Middle frontal gyrus (tissue), 1 donor: ENCODE measurements around the gene UTP25.
"Not testable (repeated sequence)": the region's sequence is repeated elsewhere in the genome, so short reads cannot be mapped to it uniquely, and the experiment has no call there.

Source experiments
- DNase-seq: peaks from one replicate; pipeline ENCODE4 v3.0.0-alpha.2; 2015; ENCODE audit warnings: low spot score; ENCODE audit errors: extremely low spot score

The UTP25 gene

GRCh38 chr1:209827384-209828262 is at the start of gene UTP25:
TSS of gene UTP25 (plus strand) at chr1:209827972. CDS start at chr1:209828064, 92 bp downstream.
- DNase-seq: peak; percentile 92

GRCh38 chr1:209778102-209778501 is 49.7 kb upstream of the UTP25 start:
- no peak for DNase-seq

DNA sequence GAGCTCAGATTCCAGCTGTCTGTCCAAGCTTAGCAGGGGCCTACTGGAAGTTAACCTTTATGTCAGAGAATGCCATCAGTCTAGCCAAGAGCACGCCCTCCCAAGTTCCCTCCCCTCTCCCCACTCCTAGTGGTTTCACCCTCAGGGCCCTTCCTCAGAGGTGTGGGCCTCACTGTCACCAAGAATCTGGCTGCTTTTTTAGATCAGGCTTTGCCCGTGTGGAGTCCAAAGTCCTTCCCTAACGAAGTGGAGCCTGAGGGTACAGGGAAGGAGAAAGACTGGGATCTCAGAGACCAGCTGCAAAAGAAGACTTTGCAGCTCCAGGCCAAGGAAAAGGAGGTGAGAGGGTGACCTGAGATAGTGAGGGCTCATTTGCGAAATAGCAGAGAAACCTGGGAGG is 47.5 kb upstream of the UTP25 start:
- DNase-seq: no peak

DNA sequence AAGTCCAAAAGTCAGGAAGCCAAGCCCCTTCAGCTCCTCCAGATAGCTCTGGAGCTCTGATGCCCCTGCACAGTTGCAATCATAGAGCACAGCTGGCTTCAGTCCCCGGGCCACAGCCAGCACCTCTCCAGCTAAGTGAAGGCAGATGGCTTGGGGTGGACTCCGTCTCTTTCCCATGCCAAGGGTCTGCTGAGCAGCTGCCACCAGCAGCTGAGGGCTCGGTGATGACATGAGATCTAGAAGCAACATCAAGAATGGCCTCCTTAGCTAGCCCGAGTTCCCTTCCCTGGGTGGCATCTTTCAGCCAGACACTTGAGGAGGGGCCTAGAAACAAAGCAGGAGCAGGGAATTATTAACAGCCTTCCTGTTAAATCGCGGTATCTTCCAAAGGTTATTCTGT is 44.4 kb upstream of the UTP25 start:
- no peak for DNase-seq

DNA sequence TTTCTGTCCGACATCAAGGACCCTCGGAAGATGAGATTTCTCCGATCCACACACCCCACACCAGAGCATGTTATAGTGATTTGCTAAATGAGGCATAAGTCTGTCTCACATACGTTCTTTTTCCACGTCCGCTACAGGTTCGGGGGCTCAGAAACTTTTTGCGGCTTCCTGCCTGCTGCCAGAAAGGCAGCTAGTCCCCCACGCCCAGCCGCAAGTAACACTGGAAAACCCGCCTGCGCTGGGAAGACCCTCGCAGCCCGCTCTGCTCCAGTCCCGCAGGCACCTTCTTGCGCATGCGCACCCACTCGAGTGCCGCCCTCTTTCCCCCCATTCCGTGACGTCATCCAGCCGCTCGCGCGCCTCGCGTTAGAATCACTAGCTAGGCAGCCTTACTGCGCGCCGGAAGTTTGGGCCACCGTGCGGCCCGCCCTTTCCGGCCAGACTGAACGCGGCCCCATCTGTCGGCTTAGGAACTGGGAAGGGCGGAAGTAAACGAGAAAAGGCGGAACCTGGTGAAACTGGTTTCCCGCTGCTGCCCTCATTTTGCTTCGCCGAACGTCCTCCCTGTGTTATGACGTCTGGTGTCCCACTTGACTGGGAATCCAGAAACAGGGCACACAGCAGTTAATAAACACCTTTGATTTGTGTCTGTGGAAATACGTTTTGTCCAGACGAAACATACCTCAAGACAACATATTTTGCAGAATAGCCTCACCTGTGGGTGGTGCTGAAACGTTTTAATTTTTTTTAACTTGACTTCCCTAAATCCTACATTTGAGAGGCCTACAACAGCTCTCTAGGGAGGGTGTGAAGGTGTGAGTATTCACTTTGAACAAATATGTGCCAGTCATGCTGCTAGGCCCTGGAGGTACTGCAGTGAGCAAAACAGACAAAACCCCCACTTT is 43.3 kb upstream of the UTP25 start, which contains the start of gene C1orf74:
Gene C1orf74 (minus strand): TSS at position 295 of the 905 bp plus-strand sequence. CDS start 925 bp downstream, outside the sequence.
- peak; percentile 96 for DNase-seq

- no peak for DNase-seq
These were observed 42.2 kb upstream of the UTP25 start for GRCh38 chr1:209785592-209785991.

DNA sequence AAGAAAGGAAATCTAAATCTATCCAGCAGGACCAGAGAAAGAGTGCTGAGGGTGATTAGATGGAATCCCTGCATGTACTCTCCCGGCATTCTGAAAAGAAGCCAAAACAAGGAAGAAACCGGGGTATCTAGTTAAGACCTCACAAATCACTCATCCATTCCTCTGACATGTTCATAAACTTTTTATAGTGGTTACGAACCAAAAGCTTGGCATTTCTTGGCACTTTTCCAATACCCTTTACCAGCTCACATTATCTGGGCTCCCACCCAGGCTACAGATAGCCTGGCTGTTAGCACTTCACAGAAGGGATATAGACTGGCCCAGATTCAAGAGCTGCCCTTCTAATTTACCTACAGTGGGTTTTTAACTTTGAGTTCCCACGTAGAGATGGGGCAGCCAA is 41.6 kb upstream of the UTP25 start:
- no peak for DNase-seq

- DNase-seq: no peak
These were observed 40.2 kb upstream of the UTP25 start for GRCh38 chr1:209787551-209787950.

- no peak for DNase-seq
These were observed 38.5 kb upstream of the UTP25 start for GRCh38 chr1:209789245-209789644.

DNA sequence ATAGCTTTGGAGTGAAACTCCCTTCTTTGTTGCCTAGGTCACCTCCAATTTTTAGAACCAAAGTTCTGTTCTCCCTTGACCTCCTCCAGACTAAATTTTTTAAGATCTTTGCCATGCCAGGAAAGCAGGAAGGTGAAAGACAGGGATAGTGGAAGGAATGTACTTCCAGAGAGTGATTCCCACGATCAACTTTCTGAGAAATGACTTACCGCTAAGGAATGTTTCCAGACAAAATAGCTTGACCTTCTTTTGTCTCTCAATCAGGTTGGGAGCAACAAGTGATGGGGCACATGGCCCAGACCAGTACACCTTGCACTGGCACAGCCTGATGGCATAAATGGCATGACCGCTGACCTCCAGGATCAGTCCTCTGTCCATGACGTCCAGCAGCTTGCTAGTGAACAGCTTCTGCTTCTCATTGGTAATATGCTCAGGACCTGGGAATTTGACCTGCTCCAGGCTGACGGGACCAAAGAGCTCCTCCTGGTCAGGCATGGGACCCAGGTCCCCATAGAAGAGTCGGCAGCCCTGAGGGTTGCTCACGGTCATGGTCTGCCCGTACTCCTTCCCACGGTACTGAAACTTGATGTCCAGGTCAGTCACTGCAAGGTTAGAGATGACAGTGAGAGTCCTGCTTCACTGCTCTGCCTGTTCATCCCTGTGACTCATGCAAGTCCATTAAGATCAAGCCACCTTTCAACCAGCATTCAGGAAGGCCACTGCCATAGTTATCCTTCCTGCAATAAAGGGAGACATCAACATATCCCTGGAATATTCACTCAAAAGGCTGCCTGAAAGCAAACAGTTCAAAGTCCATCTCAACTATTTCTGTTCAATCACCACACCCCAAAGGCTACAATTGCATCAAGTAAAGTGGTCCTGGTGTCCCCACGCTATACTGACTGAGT is 37.2 kb upstream of the UTP25 start:
- DNase-seq: no peak

DNA sequence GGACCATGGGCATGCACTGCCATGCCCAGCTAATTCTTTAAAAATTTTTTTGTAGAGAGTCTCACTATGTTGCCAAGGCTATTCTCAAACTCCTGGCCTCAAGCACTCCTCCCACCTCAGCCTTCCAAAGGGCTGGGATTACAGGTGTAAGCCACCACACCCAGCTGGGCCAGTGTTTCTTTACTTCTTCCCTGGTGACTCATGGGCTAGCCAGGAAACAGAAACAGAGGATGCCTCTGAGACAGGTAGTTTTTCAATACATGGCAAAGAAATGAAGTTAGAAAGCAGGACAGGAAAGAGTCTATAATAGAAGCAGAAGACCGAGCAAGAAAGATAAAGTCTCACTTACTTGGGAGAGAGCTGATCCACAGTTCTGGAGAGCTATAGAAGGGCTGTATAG is 35.9 kb upstream of the UTP25 start:
- no peak for DNase-seq

- not testable (repeated sequence) for DNase-seq
These were observed 34.1 kb upstream of the UTP25 start for GRCh38 chr1:209793711-209794110.

DNA sequence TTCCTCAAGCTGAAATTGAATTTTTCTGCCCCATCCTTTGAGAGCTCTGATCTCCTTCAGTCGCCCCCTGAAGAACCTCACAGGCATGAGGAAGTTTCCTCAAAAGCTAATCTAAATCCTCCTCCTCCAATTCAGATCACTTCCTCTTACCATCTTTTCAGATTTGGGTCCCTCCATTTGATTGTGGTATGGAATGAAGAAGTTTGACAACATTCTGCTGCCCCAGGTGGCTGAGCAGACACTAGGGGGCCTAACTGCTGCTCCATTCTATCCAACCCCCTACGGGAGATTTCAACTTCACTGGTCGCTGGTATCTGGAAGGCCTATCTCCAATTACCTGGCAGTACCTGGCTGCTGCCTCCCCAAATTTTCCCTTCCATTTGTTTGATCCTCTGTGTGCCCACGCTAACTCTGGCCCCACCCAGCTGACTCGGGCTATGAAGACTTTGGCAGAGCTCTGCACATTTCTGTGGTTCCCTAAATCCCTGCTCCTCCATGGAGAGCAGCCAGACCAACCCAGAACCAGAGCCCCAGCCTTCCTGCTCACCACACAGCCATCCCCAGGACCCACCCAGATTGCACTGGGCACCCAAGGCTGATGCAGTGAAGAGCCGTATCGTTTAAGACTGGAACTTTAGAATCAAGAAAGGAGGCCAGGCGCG is 29.7 kb upstream of the UTP25 start:
- DNase-seq: no peak

DNA sequence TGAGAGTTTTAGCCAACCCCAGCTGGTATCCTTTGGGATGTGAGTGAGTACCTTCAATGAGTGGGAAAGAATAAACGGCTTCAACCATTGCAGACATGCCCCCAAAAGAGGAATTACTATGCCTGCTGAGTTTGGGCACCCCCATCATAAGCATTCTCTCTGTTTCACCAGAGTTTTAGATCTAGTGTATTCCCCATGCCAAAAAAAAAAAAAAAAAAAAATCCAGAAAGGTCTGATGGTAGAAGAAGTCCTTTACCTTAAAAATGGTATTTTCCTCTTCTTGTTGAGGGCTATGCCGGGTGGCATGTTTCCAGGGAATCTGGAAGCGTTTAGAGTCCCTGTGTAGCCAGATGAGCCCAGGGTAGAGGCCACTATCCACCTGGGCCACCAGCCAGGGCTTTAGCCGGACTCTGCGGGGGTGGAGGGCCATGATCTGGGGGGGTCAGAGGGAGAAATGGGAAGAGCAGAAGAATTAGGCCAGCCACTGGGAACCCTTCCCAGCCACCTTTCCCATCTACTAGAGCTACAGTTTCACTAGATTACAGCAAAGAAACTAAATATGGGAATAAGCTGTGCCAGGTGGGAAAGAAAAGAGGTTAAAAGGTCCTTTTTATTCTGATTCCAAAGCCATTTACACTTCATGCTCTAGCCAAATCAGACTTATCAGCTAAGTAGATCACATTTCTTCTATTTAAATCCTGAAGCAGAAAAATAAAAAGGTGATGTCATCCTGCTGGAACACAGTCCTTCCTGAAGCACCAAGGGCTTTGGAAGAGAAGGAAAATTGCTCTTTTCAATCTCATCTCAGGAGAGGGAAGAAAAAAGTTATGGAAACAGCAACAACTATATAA is 26.6 kb upstream of the UTP25 start:
- no peak for DNase-seq

- DNase-seq: no peak
These were observed 25.5 kb upstream of the UTP25 start for GRCh38 chr1:209802117-209802779.

GRCh38 chr1:209802780-209803152 is 25.0 kb upstream of the UTP25 start:
- no peak for DNase-seq

DNA sequence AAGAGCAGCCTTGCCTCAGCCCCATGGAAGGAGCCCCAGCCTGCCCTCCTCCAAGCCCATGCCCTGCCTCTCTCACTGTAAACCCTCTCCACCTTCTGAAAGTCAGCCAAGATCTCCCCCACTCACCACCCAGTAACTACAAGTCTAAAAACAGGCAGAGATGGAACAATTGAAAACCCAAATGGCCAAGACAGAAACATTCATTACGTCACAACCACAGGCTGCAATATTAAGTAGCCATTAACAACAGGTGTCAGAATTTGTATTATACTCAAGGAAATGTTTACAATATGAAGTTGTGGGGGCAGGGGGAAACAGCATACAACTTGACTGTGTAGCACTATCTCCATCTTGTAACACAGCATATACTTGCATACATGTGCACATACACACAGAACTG is 24.2 kb upstream of the UTP25 start:
- DNase-seq: no peak

DNA sequence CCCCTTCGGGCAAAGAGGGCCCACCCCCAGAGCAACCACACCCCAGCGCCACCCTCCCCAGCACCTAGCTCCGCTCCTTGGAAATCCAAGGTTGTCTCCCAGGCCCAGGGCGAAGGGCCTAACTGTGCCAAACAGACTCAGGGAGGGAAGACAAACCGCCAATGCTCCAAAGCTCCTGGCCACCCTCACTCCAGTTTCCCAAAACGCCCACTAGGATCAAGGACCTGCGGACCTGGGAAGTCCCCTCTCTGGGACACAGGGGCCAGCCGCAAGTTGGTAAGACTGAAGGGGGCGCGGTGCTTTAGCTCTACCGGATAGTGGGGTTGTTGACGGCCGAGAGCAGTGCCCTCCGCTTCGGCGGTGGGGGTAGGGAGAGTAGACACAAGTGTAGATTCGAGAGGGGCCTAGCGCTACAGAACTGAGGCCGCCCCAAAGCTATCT is 22.4 kb upstream of the UTP25 start:
- DNase-seq: no peak
